Muscle layer of duodenum (tissue), 2 donors: ENCODE measurements around the gene SOX4.

ENCODE experiments used
- H3K27ac ChIP-seq: one replicate; pipeline ENCODE4 v1.7.0; 2013; ENCODE audit warnings: mild to moderate bottlenecking, low read length
- H3K27me3 ChIP-seq: one replicate; pipeline ENCODE4 v1.7.0; 2013; ENCODE audit warnings: low read depth, mild to moderate bottlenecking, control low read depth, low read length
- H3K36me3 ChIP-seq, 2 donors: one replicate each; pipeline ENCODE4 v1.7.0; 2013; ENCODE audit warnings: low read length in 2 of 2, control low read depth in 1 of 2, mild to moderate bottlenecking in 1 of 2; ENCODE audit not compliant: insufficient read depth in 2 of 2, control insufficient read depth in 1 of 2
- H3K4me1 ChIP-seq, 2 donors: one replicate each; pipeline ENCODE4 v1.7.0; 2013; ENCODE audit warnings: low read length in 2 of 2, mild to moderate bottlenecking in 2 of 2, control low read depth in 1 of 2, moderate library complexity in 1 of 2; ENCODE audit not compliant: insufficient read depth in 2 of 2, control insufficient read depth in 1 of 2
- H3K4me3 ChIP-seq, 2 donors: one replicate each; pipeline ENCODE4 v1.7.0; 2013; ENCODE audit warnings: low read length in 2 of 2, low read depth in 1 of 2, mild to moderate bottlenecking in 1 of 2
- H3K9me3 ChIP-seq, 2 donors: one replicate each; pipeline ENCODE4 v1.7.0; 2013; ENCODE audit warnings: low read length in 2 of 2, control low read depth in 1 of 2, mild to moderate bottlenecking in 1 of 2; ENCODE audit not compliant: control insufficient read depth in 1 of 2
- donor health status: healthy.

The SOX4 gene

DNA sequence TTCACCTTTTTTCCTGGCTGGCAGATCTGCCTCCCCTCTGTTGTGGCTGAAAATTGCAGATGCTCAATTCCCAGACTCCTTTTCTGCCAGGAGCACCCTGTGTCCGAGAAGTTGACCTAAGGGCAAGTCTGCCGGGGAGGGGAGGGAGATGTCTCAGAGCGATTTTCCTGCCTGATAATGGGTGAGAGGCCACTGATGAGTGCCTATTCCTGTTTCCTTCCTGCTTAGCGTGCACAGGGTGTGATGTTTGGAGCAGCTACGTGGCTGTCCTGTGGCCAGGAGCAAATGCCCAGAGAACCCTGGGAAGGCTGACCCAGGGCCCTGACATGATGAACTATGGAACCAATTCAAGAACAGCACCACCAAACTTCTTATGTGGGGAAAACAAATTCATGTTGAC is 22.5 kb downstream of the SOX4 start:
- Histone ChIP-seq H3K27ac (no peak overlapping the region), H3K27me3 (no peaks in the 10 kb centered on the region), H3K36me3 (no peaks in the 10 kb centered on the region), H3K4me1 (no peaks in the 10 kb centered on the region), H3K9me3 (no peaks in the 10 kb centered on the region), H3K4me3 (no peak overlapping the region)

DNA sequence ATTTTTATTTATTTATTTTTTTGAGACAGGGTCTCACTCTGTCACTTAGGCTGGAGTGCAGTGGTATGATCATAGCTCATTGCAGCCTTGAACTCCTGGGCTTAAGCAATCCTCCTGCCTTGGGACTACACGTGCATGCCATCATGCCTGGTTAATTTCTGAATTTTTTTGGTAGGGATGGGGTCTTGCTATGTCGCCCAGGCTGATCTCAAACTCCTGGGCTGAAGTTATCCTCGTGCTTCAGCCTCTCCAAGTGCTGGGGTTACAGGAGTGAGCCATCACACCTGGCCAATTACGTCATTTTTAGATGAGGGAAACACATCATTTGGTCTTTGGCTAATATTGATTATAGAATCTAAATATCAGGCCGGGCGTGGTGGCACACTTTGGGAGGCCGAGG is 32.1 kb downstream of the SOX4 start:
- no peaks in the 10 kb centered on the region for H3K9me3 ChIP-seq
- no peak overlapping the region for H3K27ac ChIP-seq
- no peaks in the 10 kb centered on the region for H3K4me1 ChIP-seq
- H3K27me3 ChIP-seq, result no peaks in the 10 kb centered on the region
- H3K36me3 ChIP-seq, result no peaks in the 10 kb centered on the region
- no peak overlapping the region for H3K4me3 ChIP-seq

DNA sequence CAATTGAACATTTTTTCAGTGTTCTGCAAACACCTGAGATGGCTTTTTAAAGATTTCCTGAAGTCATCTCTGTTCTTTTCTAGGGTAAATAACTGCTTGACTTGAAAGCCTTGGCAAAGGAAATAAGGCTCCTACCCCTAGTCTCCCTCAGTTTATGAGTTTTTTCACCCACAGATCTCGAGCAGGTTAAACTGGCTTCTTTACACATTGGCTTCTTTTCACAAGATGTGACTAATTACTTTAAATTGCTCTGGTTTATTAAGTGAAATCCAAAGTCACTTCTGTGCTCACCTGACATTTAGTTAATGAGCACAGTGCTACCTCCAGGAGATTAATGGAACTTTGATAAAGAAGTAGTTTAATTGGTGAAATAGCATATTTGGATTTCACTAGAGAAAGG is 33.2 kb downstream of the SOX4 start:
- Histone ChIP-seq H3K36me3 (no peaks in the 10 kb centered on the region), H3K4me3 (no peak overlapping the region), H3K27ac (no peak overlapping the region), H3K4me1 (no peaks in the 10 kb centered on the region), H3K9me3 (no peaks in the 10 kb centered on the region), H3K27me3 (no peaks in the 10 kb centered on the region)

DNA sequence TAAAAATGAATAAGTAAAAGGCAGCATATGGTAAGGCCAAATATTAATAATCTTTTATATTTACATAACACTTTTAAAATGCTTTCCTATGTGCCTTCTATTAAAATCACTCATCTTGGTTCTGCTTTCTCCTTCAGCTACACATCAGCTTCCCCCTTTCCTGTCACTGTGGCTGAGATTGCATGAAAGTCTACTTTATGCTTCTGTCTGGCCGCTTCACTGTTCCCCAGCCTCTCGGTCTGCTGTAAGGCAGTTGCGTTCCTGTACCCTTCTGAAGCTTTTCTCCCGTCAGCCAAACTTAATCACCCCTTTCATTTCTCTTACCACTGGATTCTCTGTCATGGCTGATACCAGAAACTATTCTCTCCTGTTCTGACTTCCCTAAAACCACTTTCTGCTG is 34.6 kb downstream of the SOX4 start:
- H3K4me3 ChIP-seq, result no peak overlapping the region
- H3K9me3 ChIP-seq, result no peaks in the 10 kb centered on the region
- no peaks in the 10 kb centered on the region for H3K36me3 ChIP-seq
- no peaks in the 10 kb centered on the region for H3K27me3 ChIP-seq
- no peaks in the 10 kb centered on the region for H3K4me1 ChIP-seq
- H3K27ac ChIP-seq, result no peak overlapping the region

DNA sequence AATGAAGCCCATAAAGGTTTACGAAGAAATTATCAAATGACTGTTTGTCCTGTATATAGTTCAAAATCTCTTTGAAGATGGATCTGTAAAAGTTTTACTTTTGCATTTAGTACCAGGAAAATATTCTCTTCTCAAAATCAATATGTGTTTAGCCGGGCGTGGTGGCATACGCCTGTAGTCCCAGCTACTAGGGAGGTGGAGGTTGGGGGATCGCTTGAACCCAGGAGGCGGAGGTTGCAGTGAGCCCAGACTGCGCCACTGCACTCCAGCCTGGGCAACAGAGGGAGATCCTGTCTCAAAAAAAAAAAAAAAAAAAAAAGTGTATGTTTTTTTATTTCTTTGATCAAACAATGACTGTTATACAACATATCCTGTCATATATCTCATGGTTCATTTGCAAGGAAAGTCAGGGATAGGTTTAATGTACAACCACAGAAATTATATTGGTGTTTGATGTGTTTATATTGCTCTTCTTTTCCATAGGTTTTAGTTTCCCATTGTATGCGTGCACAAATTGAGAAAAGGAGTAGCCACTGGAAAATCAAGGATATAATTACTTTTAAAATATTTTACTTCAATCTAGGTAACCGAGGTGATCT is 40.1 kb downstream of the SOX4 start:
- no peak overlapping the region for H3K27ac ChIP-seq

DNA sequence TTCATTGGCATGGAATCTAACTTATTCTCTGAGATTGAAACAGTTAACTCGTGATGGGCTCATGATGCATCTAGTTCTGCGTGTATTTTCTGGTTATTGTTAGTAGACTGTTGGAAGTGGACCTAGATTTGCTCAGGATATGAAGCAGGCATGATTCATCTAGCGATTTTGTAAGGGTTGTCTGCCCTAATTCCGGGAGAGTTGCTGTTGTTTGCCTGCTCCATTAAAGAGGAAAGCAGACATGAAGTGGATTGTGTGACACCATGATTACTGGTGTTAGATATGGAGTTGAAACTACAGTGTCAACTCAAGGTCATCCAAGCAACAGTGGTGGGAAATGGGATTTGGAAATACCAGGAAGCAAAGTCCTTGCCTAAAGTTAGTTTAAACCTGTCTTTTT is 41.0 kb downstream of the SOX4 start:
- H3K9me3 ChIP-seq, result no peaks in the 10 kb centered on the region
- H3K36me3 ChIP-seq, result no peaks in the 10 kb centered on the region
- no peaks in the 10 kb centered on the region for H3K27me3 ChIP-seq
- H3K4me3 ChIP-seq, result no peak overlapping the region
- no peaks in the 10 kb centered on the region for H3K4me1 ChIP-seq
- no peak overlapping the region for H3K27ac ChIP-seq

More for the DNA sequence above, 40.1 kb downstream of the SOX4 start:
- no peaks in the 10 kb centered on the region for H3K36me3 ChIP-seq
- no peaks in the 10 kb centered on the region for H3K27me3 ChIP-seq
- H3K9me3 ChIP-seq, result no peaks in the 10 kb centered on the region
- no peaks in the 10 kb centered on the region for H3K4me1 ChIP-seq
- no peak overlapping the region for H3K4me3 ChIP-seq

DNA sequence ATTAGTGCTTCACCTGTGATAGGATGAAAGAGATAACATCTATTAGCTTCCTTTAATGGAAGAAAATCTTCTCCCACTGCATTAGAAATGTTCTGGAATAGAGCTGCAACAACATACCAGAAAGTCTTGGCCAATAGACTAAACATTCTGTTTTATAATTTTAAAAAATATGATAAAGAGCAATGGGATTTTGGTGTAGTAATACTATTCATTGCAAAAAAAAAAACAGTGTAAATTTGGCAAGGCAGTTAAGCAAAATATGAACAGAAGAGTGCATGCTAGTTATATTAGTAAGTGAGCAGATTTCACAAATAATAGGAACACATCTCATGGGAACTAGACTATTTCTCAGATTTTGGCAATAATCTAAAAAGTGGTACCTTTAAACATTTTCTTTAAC is 43.3 kb downstream of the SOX4 start:
- no peaks in the 10 kb centered on the region for H3K27me3 ChIP-seq
- no peaks in the 10 kb centered on the region for H3K4me1 ChIP-seq
- no peaks in the 10 kb centered on the region for H3K36me3 ChIP-seq
- no peak overlapping the region for H3K27ac ChIP-seq
- H3K4me3 ChIP-seq, result no peak overlapping the region
- H3K9me3 ChIP-seq, result no peaks in the 10 kb centered on the region

DNA sequence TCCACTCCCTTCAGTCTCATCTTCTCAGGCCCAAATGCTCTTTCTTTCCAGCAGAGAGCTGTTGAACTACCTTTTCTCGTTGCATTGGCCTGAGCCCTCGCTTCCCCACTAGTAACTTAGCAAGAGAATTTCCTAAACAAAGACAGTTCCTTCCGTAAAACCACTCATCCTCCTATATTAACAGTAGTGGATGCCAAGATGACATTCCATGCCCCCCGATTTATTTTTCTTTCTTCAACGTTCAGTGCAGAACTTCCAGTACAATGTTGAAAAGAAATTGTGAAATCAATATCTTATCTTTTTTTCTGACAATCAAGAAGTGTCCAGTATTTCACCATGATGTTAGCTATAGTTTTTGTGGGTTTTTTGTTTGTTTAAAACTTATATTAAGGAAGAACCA is 45.8 kb downstream of the SOX4 start:
- no peaks in the 10 kb centered on the region for H3K27me3 ChIP-seq
- no peaks in the 10 kb centered on the region for H3K4me1 ChIP-seq
- H3K4me3 ChIP-seq, result no peak overlapping the region
- H3K9me3 ChIP-seq, result no peaks in the 10 kb centered on the region
- no peaks in the 10 kb centered on the region for H3K36me3 ChIP-seq
- H3K27ac ChIP-seq, result no peak overlapping the region
